Muscle layer of colon (tissue), 2 donors: ENCODE results near the gene TMEM161B.
"Not testable (repeated sequence)": the region's sequence is repeated elsewhere in the genome, so short reads cannot be mapped to it uniquely, and the experiment has no call there.

Source experiments
- H3K27ac ChIP-seq: one replicate; pipeline ENCODE4 v1.7.0; 2013; ENCODE audit warnings: low read depth, mild to moderate bottlenecking, low read length, moderate library complexity
- H3K27me3 ChIP-seq, 2 donors: one replicate each; pipeline ENCODE4 v1.7.0; 2013; ENCODE audit warnings: low read length in 2 of 2, mild to moderate bottlenecking in 2 of 2; ENCODE audit not compliant: insufficient read depth in 2 of 2, control insufficient read depth in 1 of 2
- H3K36me3 ChIP-seq: one replicate; pipeline ENCODE4 v1.7.0; 2013; ENCODE audit warnings: mild to moderate bottlenecking, low read length; ENCODE audit not compliant: insufficient read depth
- H3K4me1 ChIP-seq: one replicate; pipeline ENCODE4 v1.7.0; 2013; ENCODE audit warnings: mild to moderate bottlenecking, low read length; ENCODE audit not compliant: insufficient read depth
- H3K4me3 ChIP-seq, 2 donors: one replicate each; pipeline ENCODE4 v1.7.0; 2013; ENCODE audit warnings: low read length in 2 of 2, low read depth in 1 of 2, mild to moderate bottlenecking in 1 of 2, moderate library complexity in 1 of 2
- H3K9ac ChIP-seq: one replicate; pipeline ENCODE4 v1.7.0; 2013; ENCODE audit warnings: low read length
- H3K9me3 ChIP-seq: one replicate; pipeline ENCODE4 v1.7.0; 2013; ENCODE audit warnings: mild to moderate bottlenecking, low read length
- donor health status: abdominal sarcoma.
- donor health status: Adenocarcinoma of cecum.

Gene TMEM161B

DNA sequence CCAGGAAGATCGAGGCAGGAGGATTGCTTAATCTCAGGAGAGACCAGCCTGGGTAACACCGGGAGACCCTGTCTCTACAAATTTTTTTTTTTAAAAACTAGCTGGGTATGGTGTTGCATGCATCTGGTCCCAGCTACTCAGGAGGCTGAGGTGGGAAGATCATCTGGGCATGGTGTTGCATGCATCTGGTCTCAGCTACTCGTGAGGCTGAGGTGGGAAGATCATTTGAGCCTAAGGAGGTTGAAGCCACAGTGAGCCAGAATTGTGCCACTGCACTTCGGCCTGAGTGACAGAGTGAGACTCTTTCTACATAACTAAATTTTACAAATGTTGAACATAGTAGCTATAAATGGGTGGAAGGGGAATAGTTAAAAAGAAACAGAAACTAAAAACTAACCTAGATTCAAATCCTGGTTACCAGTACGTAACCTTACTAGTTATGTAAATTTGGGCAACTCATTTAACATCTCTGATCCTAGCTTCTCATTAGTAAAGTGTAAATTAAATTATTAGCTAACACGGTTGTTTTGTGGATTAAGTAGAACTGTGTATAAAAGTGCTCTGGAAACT lies 41.7 kb downstream of the TMEM161B start:
- Histone ChIP-seq H3K27ac (no peak overlapping the region), H3K9me3 (no peaks in the 10 kb centered on the region), H3K36me3 (no peaks in the 10 kb centered on the region), H3K9ac (no peak overlapping the region), H3K27me3 (no peaks in the 10 kb centered on the region), H3K4me1 (no peaks in the 10 kb centered on the region), H3K4me3 (no peak overlapping the region)

DNA sequence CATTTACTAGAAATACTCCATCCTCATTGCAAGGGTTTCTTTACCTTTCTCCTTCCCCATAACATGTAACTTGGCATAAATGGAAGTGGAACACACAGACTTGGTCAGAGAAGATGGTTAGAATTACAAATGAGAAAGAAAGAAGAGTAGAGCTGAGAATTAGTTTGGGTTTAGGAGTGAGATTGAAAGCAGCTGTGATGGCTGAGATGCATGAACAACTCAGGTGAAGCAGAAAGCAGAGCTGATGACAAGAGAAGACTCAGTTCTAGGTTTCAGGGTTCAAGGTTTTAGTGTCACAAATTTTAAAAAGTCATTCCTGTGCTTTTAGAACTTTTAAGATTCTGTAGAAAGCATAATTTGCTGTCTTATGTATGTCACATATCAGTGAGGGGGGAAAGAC lies 54.0 kb downstream of the TMEM161B start:
- Histone ChIP-seq H3K27ac (no peak overlapping the region), H3K4me1 (no peaks in the 10 kb centered on the region), H3K36me3 (peaks cover 4% of the 10 kb centered on the region), H3K9me3 (no peaks in the 10 kb centered on the region), H3K9ac (no peak overlapping the region), H3K4me3 (no peak overlapping the region), H3K27me3 (no peaks in the 10 kb centered on the region)

DNA sequence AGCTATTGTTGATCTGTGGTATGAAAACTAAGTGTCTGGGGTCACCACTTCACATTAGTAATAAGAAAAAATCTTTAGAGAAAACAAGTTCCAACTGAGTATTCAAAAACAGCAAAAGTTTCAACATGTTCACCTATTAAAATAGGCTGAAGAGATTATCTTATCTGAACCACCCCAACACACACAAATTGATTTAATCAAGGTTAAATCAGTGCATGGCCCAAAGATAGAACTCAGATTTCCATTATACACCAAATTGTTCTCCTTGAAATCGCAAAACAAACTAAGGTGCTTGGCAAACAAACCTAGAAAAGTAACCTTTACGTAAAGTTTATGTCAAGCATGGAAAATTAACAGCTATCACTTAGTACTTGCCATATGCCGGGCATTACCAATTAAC lies 61.1 kb downstream of the TMEM161B start:
- H3K4me1 ChIP-seq: no peaks in the 10 kb centered on the region
- no peak overlapping the region for H3K4me3 ChIP-seq
- no peak overlapping the region for H3K27ac ChIP-seq
- H3K9me3 ChIP-seq: no peaks in the 10 kb centered on the region
- H3K36me3 ChIP-seq: no peaks in the 10 kb centered on the region
- no peaks in the 10 kb centered on the region for H3K27me3 ChIP-seq
- H3K9ac ChIP-seq: no peak overlapping the region

DNA sequence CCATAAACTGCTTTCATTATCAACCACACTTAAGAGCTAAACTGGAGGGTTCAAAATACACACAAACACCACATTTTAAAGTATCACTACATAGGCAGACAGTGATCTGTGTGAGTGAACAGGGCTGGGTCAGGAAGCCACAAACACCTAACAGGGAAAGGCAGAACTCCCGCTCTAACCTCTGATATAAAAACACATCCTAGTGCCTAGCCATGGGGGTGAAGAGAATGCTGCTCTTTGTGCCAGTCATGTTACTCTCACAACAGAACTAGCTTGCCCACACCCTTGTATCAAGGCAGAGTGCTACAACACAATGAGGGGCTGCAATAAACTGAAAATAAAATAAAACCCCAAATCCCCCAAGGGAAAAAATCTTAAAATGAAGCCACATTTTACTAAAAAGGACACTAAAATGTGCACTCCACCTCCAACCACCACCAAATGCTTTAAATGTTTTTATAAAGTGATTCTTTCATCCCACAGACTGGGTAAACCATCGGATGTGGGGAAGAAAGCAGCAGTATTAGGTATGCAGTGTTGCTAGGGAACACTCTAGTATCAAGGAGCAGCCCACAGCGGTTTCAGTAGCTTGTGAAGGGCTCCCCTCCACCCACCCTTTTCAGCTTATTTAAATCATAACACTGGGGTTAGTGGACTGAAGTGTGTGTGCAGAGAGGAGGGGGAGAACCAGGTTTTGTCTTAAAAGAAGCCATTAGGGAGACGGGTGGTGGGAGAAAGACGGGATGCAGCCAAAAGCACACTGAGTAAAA lies 64.5 kb downstream of the TMEM161B start:
- no peaks in the 10 kb centered on the region for H3K27me3 ChIP-seq
- H3K27ac ChIP-seq: no peak overlapping the region
- no peak overlapping the region for H3K9ac ChIP-seq
- H3K9me3 ChIP-seq: no peaks in the 10 kb centered on the region
- no peaks in the 10 kb centered on the region for H3K4me1 ChIP-seq
- H3K4me3 ChIP-seq: no peak overlapping the region
- peaks cover 23% of the 10 kb centered on the region for H3K36me3 ChIP-seq

DNA sequence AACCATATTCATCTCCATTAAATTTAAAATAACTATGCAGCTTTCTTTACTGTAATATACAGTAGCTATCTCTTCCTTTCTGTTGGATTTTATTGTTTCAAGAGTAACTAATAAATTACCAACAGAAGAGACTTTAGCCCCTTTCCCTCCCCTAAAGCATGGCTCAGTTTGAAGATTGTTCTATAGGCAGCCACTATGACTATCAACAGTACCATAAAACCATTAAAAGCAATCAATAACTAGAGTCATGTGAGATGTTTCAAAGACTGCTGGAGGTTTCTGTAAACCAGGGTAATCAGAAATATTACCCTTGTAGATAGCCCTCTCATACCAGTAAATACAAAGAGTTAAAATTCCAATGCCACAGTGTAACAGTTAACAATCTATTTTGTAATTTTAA lies 73.0 kb downstream of the TMEM161B start:
- no peaks in the 10 kb centered on the region for H3K4me1 ChIP-seq
- H3K4me3 ChIP-seq: no peak overlapping the region
- no peaks in the 10 kb centered on the region for H3K27me3 ChIP-seq
- peaks cover 12% of the 10 kb centered on the region for H3K36me3 ChIP-seq
- no peak overlapping the region for H3K27ac ChIP-seq
- H3K9me3 ChIP-seq: no peaks in the 10 kb centered on the region
- no peak overlapping the region for H3K9ac ChIP-seq

DNA sequence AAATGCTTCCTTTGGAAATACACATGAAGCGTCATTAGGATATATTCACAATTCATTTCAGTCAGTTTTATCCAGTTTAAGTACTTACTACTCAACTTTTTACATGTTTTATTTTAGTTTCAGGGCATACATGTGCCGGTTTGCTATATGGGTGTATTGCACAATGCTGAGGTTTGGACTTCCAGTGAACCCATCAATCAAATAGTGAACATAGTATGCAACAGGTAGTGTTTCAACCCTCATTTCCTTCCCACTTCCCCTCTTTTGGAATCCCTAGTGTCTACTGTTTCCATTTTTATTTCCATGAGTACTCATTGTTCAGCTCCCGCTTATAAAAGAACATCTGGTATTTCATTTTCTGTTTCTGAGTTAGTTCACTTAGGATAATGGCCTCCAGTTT lies 74.7 kb downstream of the TMEM161B start:
- no peak overlapping the region for H3K27ac ChIP-seq
- no peak overlapping the region for H3K9ac ChIP-seq
- H3K27me3 ChIP-seq: no peaks in the 10 kb centered on the region
- no peaks in the 10 kb centered on the region for H3K4me1 ChIP-seq
- no peaks in the 10 kb centered on the region for H3K9me3 ChIP-seq
- H3K4me3 ChIP-seq: no peak overlapping the region
- peaks cover under 1% of the 10 kb centered on the region for H3K36me3 ChIP-seq

DNA sequence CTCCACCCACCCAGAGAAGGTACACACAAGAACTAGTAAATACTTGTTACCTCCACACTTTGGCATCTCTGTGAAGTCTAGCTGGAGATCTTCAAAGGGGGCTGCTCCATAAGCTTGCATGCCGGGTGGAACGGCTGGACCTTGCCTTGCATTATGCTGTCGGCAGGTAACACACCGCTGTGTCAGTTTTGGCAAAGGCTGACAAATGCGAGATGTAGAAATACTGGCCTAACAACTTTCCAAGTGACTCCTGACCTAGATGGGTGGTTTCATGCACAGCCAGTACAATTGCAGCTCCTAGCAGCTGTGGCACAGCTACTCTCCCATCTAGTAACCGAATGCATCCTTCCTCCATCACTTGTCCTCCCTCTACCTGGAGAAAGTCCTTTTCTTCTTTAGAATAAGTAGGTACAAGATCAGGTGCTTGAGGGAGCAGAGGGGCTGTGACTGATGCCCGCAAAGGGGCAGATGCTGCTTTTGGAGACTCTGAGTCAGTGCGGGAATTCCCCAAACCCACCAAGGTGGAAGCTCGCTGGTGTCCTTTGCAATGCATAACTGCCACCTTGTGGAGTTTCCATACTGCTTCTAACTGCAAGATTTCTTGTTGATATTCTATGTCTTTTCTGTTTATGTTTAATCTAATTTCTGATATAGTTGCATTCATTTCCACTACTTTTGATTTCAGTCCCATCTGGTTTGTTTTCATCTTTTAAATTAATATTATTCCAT lies 78.4 kb downstream of the TMEM161B start:
- no peak overlapping the region for H3K4me3 ChIP-seq
- H3K27ac ChIP-seq: no peak overlapping the region
- no peaks in the 10 kb centered on the region for H3K36me3 ChIP-seq
- H3K4me1 ChIP-seq: no peaks in the 10 kb centered on the region
- no peaks in the 10 kb centered on the region for H3K27me3 ChIP-seq
- H3K9ac ChIP-seq: no peak overlapping the region
- no peaks in the 10 kb centered on the region for H3K9me3 ChIP-seq

DNA sequence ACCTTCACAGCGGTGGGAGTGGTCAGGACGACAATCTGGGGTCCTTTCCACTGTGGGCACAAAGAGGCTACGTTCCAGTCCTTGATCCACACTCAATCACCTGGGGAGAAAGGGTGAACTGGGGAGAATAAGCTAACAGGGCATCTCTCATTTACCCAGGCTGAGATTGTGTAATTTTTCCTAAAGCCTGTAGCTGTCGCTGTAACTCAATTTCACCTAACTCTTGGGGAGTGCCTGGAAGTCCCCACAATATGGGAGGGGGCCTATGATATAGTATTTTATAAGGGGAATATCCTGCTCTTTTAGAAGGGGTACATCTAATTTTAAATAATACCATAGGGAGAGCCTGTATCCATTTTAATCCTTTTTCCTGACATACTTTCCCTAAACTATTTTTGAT lies 79.2 kb downstream of the TMEM161B start:
- H3K4me1 ChIP-seq, H3K27me3 ChIP-seq, H3K9ac ChIP-seq, H3K9me3 ChIP-seq, H3K27ac ChIP-seq, H3K36me3 ChIP-seq, H3K4me3 ChIP-seq: not testable (repeated sequence)

DNA sequence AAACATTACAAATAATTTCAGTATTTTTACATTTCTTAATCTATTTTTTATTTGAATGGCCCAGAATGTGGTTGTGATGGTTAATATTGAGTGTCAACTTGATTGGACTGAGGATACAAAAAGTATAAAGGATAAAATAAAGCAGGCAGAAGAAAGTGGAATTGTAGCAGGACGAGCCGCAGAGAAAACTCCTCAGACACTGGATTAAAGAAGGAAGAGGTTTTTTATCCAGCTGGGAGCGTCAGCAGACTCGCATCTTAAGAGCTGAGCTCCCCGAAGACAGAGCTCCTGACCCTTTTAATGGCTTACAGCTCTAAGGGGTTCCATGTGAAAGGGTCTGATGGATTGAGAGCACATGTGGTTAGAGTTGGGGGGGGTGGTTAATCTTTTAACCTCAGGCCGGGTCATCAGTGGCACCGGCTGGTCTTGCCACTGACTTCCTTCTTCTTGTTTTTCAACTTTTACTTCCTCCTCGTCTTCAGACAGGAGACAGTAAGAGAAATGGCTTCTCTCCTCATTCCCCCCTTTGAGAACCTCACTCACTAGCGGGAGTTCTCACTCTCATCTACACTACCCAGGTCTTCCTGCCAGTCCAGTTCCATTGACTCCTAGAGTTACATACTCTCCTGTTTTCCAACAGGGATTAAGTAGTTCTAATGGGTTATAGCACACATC lies 80.0 kb downstream of the TMEM161B start:
- Histone ChIP-seq H3K4me3 (no peak overlapping the region), H3K27ac (no peak overlapping the region), H3K9me3 (no peaks in the 10 kb centered on the region), H3K36me3 (no peaks in the 10 kb centered on the region), H3K4me1 (no peaks in the 10 kb centered on the region), H3K27me3 (no peaks in the 10 kb centered on the region), H3K9ac (no peak overlapping the region)

DNA sequence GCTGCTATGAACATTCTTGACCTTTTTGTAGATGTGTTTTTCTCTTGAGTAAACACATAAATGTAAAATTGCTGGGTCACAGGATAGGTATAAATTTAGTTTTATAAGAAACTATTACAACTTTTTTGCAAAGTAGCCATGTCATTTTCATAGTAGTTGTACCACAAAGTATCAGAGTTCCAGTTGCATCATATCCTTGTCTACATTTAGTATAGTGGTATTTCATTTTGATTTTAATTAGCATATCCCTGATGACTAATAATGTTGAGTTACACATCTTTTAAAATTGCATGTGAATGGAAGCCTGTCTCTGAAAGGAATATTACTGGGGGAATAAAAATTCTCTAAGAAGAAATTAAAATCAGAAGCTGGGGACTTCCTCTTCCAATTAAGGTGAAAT lies 85.4 kb downstream of the TMEM161B start:
- H3K9ac ChIP-seq: no peak overlapping the region
- H3K4me1 ChIP-seq: no peaks in the 10 kb centered on the region
- H3K9me3 ChIP-seq: no peaks in the 10 kb centered on the region
- no peak overlapping the region for H3K27ac ChIP-seq
- no peaks in the 10 kb centered on the region for H3K27me3 ChIP-seq
- no peaks in the 10 kb centered on the region for H3K36me3 ChIP-seq
- no peak overlapping the region for H3K4me3 ChIP-seq

DNA sequence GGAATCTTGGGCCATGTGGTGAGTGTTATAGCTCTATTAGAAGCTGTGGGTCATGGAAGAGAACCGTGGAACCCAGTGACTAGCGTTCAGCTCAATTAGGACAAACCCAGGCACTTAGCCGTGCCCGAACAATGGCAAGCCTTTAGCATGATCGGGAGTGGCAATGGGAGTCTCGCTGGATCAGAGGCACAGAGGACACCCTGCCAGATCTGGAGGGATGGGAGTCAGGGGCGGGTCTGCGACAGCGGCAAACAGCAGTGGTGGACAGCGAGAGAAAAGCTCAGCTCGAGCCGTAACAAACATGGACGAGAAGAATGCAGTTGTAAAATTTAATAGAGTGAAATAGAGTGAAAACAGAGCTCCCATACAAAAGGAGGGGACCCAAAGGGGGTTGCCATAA lies 91.2 kb downstream of the TMEM161B start:
- H3K27ac ChIP-seq, H3K4me3 ChIP-seq, H3K9me3 ChIP-seq, H3K36me3 ChIP-seq, H3K4me1 ChIP-seq, H3K9ac ChIP-seq, H3K27me3 ChIP-seq: not testable (repeated sequence)
